Measurements from ENCODE around the gene SLC35B1. TPM values are rescaled to one million over a fixed set of nuclear protein-coding genes. Genes with fewer than 3 reads are reported as not detected.

The SLC35B1 gene
- total RNA-seq, 3 donors from 2014 or later (not counting 1 experiment from before 2014, with no cell fraction given): 74.0 to 121 (median 90.2) TPM

DNA sequence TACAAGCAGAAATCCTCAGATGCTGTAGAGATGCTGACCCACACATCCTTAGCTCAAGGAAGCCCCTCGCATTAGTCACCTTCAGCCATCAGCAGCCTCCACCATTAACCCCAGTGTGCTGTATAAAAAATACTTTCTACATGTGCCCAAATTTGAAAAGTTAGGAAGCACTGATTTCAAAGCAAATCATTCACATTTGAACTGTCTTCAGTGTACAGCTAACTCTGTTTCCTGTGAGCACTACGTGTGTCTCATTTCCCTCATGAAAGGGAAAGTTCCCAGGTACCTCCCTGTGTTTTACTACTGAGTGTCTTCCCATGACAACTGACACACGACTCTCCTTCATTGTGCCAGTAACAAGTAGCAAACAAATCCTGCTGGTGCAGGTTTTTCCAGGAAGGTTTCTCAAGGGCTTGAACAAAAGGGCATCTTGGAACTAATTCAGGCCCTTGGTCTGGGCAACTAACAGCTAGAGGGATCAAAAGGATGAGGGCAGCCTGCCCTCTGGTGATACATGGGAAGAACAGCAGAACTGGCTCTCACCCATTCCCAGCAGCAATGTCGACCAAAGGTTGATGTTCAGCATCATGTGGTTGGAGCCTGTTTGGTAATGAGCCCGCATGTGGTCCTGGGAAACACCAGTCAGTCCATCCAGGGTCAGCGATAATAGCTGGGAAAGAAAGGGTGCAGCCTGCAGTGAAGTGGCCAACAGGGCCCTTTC is 4.0 kb downstream of the SLC35B1 start:
- intact Hi-C loops (cut with micrococcal nuclease): no loop called here
- ATAC-seq (no peak), DNase-seq (peak in 1 of 2 donors; percentile 56)
- Mint-ChIP-seq H3K9me3 (no peaks in the 10 kb centered on the region), H3K36me3 (peaks cover 16% of the 10 kb centered on the region), H3K4me1 (peaks cover 36 to 39% of the 10 kb centered on the region in 2 donors), H3K4me3 (no peak overlapping the region), H3K27me3 (ENCODE audit: low read depth in 2 of 2) (no peaks in the 10 kb centered on the region), H3K27ac (no peak overlapping the region)
- Histone ChIP-seq H3K27me3 (ENCODE audit: control insufficient read depth, insufficient read depth, low read length) (no peaks in the 10 kb centered on the region), H3K4me1 (ENCODE audit: control insufficient read depth, insufficient read depth, low read length) (peaks cover 13% of the 10 kb centered on the region), H3K36me3 (ENCODE audit: control insufficient read depth, insufficient read depth, low read length) (peaks cover 61% of the 10 kb centered on the region), H3K9me3 (ENCODE audit: control insufficient read depth, insufficient read depth, low read length) (no peaks in the 10 kb centered on the region), H3K27ac (ENCODE audit: low read length) (no peak overlapping the region), H3K4me3 (ENCODE audit: low read length) (no peak overlapping the region)
- TF ChIP-seq, protein P1, sequence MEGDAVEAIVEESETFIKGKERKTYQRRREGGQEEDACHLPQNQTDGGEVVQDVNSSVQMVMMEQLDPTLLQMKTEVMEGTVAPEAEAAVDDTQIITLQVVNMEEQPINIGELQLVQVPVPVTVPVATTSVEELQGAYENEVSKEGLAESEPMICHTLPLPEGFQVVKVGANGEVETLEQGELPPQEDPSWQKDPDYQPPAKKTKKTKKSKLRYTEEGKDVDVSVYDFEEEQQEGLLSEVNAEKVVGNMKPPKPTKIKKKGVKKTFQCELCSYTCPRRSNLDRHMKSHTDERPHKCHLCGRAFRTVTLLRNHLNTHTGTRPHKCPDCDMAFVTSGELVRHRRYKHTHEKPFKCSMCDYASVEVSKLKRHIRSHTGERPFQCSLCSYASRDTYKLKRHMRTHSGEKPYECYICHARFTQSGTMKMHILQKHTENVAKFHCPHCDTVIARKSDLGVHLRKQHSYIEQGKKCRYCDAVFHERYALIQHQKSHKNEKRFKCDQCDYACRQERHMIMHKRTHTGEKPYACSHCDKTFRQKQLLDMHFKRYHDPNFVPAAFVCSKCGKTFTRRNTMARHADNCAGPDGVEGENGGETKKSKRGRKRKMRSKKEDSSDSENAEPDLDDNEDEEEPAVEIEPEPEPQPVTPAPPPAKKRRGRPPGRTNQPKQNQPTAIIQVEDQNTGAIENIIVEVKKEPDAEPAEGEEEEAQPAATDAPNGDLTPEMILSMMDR (IDR thresholded peaks at IDR 0.05): no peak
- 77% methylated on average over 6 of the region's 6 CpGs for WGBS (ENCODE audit: insufficient coverage)

DNA sequence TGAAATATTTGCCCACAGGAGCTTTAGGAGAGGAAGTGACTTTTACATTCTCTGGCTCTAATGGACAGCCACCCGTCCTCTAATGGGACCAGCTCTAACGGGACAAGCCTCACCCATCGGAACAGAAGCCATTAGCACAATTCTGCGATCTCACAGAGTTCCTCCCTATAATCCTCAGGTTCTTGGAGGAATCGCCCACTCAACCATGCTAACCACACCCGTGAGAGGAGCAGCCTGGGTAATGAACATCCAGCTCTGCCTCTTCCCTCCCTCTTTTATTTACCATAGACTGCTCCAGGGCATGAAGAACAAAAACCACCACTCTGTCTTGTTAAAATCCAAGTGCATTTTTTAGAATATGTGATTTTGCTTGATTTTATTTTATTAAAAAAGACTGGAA is 6.8 kb downstream of the SLC35B1 start:
- TF ChIP-seq, protein P1 (IDR thresholded peaks at IDR 0.05): no peak
- Mint-ChIP-seq H3K36me3 (peaks cover 16% of the 10 kb centered on the region), H3K4me1 (peaks cover 20 to 21% of the 10 kb centered on the region in 2 donors), H3K27ac (peak overlapping the region in 1 of 2 donors; percentile 43), H3K4me3 (no peak overlapping the region), H3K27me3 (ENCODE audit: low read depth in 2 of 2) (no peaks in the 10 kb centered on the region), H3K9me3 (no peaks in the 10 kb centered on the region)
- no peak for ATAC-seq
- DNase-seq: no peak
- Histone ChIP-seq H3K4me3 (ENCODE audit: low read length) (no peak overlapping the region), H3K9me3 (ENCODE audit: control insufficient read depth, insufficient read depth, low read length) (no peaks in the 10 kb centered on the region), H3K4me1 (ENCODE audit: control insufficient read depth, insufficient read depth, low read length) (peaks cover 9% of the 10 kb centered on the region), H3K36me3 (ENCODE audit: control insufficient read depth, insufficient read depth, low read length) (peaks cover 61% of the 10 kb centered on the region), H3K27ac (ENCODE audit: low read length) (no peak overlapping the region), H3K27me3 (ENCODE audit: control insufficient read depth, insufficient read depth, low read length) (no peaks in the 10 kb centered on the region)
- 96% methylated on average over 6 of the region's 6 CpGs for WGBS (ENCODE audit: insufficient coverage)
- intact Hi-C loops (cut with micrococcal nuclease): no loop called here

DNA sequence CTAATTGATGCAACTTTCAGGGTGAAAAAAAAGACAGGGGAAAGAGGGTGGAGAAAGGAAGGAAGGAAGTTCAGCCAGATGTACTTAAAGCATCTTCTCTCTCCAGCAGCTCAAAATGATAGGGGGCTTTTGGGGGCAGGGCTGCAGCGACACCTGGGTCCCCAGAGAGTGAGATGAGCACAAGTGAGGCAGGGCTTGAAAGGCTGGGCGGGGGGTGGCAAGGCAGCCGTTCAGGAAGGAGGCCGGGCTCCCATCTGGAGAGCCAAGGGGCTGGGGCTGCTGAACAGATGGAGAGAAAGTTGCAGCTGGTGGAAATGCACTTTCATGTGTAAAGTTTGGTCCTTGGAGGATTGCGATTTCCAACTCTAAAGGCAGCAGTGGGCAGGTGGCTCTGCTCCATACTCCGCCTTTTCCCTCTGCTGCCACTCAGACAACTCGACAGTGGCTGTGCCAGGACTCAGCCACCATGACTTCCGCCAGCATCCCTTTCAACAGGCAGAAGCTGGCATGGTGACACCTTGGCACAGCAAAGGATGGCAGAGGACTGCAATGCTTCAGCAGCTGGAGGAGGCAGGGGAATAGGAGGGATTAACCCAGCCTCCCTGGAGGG is 7.7 kb downstream of the SLC35B1 start:
- Mint-ChIP-seq H3K27ac (peak overlapping the region; percentile 12 to 29), H3K4me3 (no peak overlapping the region), H3K27me3 (ENCODE audit: low read depth in 2 of 2) (no peaks in the 10 kb centered on the region), H3K36me3 (peaks cover 13% of the 10 kb centered on the region), H3K4me1 (peaks cover 21% of the 10 kb centered on the region in 2 donors), H3K9me3 (no peaks in the 10 kb centered on the region)
- TF ChIP-seq, protein P1 (IDR thresholded peaks at IDR 0.05): no peak
- no peak for DNase-seq
- Histone ChIP-seq H3K4me3 (ENCODE audit: low read length) (no peak overlapping the region), H3K27me3 (ENCODE audit: control insufficient read depth, insufficient read depth, low read length) (no peaks in the 10 kb centered on the region), H3K36me3 (ENCODE audit: control insufficient read depth, insufficient read depth, low read length) (peaks cover 53% of the 10 kb centered on the region), H3K9me3 (ENCODE audit: control insufficient read depth, insufficient read depth, low read length) (no peaks in the 10 kb centered on the region), H3K4me1 (ENCODE audit: control insufficient read depth, insufficient read depth, low read length) (peaks cover 18% of the 10 kb centered on the region), H3K27ac (ENCODE audit: low read length) (no peak overlapping the region)
- intact Hi-C loops (cut with micrococcal nuclease): loop anchor here (5.0 to 10.0 kb wide), 3 partner anchors 152 to 297 kb away; partner anchors contain the start of gene DLX3
- WGBS (ENCODE audit: insufficient coverage): 73% methylated on average over 8 of the region's 8 CpGs
- no peak for ATAC-seq
